Inflammatory macrophage treated with lipopolysaccharide for 1 hour (primary cell): Measurements from ENCODE around the gene UBE4B.

ENCODE experiments used
- DNase-seq, 2 donors: peaks; one replicate each; pipeline ENCODE4 v3.0.0-alpha.2; 2020 to 2022

The UBE4B gene

DNA sequence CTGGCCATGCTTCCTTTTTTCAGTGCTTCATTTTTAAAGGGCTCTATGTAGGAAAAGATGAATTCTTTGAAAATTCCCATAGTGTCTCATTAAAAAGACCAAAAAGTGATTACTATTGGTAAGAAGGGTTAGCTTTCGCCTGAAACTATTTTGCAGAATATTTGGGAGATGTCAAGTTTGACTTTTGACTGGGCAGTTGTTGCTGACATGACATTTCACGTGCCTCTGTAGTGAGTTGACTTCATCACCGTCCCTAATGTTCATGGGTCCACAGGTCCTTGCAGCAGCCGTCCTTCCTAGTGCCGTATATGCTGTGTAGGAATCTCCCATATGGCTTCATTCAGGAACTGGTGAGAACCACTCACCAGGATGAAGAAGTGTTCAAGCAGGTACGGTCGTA is 88.9 kb downstream of the UBE4B start:
- no peak for DNase-seq

DNA sequence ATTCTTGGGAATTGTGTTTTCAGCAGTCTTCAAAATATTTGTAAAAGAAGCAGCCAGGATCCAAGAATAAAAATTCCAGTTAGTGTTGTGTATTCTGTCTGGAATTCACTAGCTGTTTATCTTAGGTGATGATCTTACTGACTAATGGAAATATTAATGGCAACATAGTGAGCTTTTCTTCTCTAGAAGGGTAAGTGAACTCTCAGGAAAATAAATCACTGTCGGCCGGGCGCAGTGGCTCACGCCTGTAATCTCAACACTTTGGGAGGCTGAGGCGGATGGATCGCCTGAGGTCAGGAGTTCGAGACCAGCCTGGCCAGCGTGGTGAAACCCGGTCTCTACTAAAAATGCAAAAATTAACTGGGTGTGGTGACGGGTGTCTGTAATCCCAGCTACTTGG is 90.2 kb downstream of the UBE4B start:
- no peak for DNase-seq

DNA sequence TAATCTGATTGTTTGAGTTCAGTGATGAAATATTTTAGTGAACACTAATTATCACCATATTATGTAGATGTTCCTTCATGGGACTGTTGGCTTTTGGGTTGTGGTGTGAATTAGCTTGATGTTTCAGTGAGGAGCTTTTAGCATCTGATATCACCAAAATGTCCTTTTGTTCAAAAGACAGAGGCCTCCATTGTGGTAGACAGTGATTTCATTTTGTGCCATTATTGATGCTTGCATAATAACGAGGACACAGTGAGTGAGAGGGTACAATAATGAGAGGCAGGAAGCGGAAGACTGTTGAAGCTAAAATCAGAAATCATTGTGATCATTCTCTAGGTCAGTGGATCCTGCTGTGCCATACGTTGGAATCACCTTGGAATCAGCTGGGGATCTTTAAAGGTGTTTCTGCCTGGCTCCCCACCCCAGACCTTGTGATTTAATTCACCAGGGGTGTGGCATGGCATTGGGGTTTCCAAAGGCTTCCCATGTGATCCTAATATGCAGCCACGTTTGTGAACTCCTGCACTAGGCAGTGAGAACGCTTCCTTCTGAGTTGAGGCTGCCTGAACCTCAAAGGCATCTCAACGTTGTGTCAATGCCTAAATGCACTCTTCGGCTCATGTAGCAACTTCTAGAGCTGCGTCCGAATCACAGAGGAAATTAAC is 95.5 kb downstream of the UBE4B start:
- no peak for DNase-seq

DNA sequence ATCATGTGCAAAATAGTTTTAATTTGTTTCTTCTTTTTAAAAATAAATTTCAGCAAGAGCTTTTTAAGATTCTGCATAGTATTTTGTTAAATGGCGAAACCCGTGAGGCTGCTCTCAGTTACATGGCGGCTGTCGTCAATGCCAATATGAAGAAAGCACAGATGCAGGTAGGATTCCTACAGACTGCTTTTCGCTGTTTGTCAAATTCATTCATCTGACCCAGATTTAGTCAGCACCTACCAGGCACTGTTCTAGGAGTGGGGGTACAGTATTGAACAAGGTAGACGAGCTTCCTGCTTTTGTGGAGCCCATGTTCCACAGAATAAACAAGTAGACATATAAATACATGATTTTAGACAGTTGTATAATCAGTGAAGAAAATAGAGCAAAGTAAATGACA is 99.6 kb downstream of the UBE4B start:
- DNase-seq: no peak

DNA sequence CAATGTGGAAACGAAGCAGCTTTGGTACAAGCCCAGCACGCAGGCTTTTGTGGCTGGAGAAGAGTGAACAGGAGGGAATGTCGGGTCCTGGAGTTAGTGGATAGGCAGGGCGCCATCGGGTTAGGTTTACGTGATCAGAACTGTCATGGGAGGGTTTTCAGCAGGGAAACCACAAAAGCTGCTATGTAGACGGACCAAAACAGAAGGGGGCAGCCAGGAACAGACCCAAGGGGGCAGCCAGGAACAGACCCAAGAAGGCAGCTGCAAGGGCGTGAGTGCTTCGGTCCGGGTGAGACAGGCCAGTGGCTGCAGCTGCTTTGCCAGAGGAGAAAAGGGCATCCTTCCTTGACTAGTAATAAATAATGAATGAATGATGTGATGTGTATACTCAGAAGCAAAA is 100.1 kb downstream of the UBE4B start:
- no peak for DNase-seq

DNA sequence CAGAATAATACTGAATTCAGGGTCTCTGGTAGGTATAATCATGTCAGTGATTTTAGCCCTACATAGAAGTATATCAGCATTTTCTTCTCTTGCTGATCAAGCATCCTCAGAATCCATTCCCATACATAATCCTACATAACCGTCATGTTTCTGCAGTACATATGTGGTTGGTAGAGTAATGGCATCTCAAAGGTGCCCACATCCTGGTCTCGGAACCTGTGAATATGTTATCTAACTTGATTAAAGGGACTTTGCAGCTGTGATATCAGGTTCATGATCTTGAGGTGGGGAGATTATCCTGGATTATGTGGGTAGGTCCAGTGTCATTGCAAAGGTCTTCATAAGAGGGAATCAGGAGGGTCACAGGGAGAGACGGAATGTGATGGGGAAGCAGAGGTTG is 108.2 kb downstream of the UBE4B start:
- DNase-seq: no peak

DNA sequence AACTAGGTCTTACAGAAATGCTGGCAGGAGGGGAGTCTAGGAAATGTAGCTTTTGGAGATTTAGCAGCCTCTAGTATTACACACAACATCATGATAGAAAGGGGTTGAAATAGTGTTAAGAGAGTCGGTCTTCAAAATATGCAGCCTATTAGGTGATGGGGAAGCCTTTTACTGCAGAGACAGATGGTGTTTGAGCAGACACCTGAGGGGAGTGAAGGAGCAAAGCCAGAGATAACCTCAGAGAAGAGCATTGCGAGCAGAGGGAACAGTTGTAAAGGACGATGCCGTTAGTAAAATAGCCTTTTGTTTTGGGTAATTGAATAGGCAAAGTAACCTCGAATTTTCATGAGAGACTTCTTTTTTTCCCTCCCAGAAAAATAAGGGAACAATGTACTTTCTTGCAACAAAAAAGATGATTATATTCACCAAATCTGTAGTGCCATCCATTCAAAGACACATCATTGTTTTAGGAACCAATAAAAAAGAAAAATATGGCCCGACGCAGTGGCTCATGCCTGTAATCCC is 111.3 kb downstream of the UBE4B start:
- no peak for DNase-seq

DNA sequence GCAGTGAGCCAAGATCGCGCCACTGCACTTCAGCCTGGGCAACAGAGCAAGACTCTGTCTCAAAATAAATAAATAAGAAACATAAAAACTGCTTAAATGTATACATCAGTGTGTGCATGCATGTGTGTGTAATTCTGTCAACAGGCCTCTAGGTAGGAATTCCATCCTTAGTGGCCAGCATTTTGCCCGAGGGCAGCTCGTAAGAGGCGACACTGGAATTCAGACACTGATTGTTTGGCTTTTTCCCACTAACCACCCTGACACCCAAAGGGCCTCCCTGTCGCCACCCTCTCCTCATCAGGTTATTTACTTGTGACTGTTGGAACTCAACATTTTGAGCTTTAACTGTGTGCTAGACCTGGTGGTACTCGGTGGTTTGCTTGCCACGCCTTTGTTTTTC is 113.6 kb downstream of the UBE4B start:
- no peak for DNase-seq

DNA sequence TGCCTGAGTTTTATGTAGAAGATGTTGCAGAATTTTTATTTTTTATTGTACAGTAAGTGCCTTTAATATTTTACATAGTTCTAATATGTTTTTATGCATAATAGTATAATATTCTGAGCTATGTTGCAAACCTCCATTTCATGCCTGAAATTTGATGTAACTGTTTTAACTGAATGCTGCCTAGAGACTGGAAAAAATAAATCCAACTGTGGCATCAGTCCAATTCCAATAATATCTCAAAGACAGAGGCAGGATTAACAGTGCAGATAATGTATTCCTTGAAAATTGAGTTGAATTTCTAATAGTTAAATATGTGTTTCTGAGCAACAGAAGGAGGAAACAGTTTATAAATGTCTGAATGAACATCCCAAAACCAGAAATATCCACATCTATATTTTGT is 116.5 kb downstream of the UBE4B start:
- no peak for DNase-seq

DNA sequence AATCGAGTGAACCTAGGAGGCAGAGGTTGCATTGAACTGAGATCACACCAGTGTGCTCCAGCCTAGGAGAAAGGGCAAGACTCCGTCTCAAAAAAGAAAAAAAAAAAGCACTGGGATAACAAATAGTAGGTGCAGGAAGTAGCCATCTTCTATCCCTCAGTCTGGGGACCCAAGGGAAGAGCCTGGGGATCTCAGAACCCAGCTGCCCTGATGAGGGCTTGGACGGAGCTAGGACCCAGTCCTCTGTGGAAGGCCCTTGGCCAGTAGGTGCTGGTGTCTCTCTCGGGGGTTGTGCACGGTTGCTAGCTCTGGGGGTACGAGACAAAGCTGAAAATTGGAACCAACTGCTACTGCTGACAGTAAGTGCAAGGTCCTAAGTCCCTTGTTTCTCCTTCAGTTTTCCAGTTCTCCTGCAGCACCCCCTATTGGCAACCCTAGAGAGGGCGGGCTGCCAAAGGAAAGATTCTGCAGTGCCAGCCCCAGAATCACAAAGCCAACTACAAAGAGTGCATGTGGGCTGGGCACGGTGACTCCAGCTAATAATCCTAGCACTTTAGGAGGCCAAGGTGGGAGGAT is 120.0 kb downstream of the UBE4B start:
- peak; percentile 21 to 57 for DNase-seq

DNA sequence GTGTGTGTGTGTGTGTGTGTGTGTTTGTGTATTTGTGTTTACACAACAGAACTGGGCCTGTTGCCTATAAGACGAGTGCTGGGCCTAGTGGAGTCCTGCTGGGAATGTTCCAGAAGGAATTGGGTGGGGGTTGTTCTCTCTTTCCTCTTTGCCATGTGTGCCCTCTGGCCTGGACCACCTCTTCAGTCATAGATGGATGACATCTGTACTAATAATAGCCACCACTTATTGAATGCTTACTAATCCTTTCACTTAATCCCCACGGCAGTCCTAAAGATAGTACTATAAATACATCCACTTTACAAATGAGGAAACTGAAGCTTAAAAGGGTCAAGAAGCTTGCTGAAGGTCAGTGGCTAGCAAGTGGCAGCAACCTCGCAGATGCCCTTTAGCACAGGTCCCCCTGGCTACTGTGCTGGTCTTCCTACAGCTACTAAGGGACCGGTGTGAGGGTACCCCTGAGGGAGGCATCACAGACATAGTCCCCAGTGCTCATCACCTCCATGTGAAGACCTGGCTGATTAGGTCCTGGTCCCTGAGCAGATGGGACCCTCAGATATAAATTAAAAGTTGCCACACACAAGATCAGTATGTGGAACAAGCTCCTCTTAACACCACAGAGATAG is 122.4 kb downstream of the UBE4B start:
- peak in 1 of 2 donors; percentile 4 for DNase-seq

DNA sequence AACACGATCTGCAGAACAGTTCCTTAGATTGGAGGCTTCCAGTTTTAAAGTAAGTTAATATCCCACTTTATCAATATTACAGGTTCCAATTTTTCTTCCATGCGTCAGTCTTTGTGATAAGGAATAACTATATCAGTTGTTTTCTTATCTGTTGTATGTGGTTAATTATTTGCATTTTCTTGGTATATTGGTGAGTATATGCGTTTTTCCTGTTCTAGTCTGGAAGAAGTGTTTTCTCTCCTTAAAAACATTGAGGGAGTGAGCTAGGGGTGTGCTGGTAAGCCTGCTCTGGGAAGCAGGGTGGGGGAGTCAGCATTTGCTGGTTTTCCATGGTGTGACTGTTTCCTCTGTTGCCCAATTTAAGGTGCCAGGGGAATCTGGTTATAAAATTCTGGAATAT is 127.4 kb downstream of the UBE4B start:
- no peak for DNase-seq

DNA sequence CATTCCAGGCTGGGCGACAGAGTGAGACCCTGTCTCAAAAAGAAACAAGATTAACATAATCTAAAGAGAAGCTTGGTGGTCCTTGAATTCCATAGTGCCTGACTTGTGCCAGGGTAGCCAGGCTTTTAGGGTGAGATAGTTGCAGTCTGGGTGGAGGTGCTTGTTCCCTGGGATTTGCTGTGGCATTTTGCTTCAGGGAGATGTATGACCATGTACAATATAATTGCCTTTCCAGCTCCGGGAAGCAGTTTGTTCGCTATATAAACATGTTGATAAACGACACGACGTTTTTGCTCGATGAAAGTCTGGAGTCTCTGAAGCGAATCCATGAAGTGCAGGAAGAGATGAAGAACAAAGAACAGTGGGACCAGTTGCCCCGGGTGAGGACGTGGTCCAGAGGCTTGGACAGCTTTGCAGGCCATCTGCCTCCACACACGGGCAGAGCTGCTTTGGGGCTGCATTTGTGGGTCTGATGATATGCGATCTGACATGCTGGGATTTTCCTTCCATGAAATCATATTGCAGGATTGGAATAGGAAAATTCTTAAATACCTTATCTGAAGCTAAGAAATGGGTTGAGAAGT is 128.2 kb downstream of the UBE4B start:
- no peak for DNase-seq

DNA sequence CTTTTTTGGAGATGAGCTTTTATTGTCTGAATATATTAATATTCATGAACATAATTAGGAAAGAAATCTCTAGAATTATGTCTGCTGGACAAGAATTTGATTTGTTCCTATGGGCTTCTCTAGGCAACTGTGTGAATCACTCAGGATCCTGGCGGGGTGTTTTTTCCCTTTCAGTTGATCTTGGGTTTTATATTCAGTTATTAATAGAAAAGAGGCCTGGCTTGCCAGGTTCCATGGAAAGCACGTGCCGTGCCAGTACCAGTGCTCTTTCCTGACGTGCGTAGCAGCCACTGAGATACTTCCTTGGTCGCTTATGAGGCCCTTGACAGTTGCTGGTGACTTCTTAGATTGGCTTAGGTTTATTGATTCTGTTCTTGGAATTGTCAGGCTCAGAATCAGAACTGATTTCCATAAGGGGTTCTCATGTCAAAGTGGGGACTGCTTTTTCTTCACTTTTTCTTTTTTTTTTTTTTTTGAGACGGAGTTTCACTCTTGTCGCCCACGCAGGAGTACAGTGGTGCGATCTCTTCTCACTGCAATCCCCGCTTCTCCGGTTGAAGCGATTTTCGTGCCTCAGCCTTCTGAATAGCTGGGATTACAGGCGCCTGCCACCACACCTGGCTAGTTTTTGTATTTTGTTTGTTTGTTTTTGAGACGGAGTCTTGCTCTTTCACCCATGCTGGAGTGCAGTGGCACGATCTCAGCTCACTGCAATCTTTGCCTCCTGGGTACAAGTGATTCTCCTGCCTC is 129.0 kb downstream of the UBE4B start:
- DNase-seq: no peak

DNA sequence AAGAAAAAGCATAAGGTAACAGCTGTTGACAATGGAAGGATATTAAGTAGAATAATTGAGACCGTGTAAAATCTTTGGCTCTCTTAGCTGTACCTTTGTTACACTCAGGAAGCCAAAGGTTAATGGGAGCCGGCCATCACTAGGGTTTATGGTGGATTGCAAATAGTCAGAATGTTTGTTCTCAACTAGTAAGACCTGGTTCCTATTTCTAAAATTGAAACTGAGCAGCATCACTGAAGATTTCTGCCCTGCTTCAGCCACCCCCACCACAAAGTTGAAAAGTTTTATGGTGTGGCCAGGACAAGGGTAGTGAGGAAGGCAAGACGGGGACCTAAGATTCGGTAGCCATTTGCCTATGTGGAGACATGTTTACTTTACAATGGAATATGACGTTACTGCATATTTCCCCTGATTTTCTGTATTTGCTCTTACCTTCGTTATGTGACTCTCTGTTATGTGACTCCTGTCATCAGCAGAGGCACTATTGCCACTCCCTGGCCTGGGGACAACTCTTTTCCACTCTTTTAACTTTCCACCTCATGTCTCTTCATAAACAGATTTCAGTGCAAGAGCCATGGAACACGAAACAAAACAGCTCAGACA is 136.3 kb downstream of the UBE4B start:
- no peak for DNase-seq

DNA sequence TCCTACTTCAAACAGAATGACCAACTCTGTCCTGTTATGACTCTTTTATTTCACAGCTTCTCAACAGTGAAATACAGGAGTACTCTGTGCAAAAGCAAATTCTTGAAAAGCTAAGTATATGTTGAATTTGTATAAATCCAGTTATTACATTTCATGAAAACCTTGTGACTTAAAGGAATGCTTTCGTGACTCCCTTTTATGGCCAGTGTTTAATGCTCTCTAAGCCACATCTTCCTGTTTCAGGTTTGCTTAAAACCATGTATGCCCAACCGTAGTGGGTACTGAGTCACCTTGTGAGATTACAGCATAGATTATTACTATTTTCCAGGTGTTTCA is 137.4 kb downstream of the UBE4B start:
- DNase-seq: no peak

DNA sequence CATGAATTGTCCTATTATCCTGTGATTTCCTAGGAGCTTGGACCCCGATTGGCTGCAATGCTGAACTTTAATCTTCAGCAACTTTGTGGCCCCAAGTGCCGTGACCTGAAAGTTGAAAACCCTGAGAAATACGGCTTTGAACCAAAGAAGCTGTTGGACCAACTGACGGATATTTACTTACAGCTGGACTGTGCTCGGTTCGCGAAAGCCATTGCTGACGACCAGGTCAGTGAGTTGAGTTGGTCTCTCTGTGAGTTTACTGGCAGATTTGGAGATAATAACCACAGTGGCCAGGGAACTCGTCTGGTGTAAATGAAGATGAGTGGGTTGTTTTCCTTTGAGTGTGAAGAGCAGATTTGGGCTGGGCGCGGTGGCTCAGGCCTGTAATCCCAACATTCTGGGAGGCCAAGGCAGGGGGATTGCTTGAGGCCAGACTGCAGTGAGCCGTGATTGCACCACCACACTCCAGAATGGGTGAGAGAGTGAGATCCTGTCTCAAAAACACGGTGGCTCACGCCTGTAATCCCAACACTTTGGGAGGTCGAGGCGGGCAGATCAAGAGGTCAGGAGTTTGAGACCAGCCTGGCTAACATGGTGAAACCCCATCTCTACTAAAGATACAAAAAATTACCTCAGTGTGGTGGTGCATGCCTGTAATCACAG is 138.5 kb downstream of the UBE4B start:
- DNase-seq: no peak

DNA sequence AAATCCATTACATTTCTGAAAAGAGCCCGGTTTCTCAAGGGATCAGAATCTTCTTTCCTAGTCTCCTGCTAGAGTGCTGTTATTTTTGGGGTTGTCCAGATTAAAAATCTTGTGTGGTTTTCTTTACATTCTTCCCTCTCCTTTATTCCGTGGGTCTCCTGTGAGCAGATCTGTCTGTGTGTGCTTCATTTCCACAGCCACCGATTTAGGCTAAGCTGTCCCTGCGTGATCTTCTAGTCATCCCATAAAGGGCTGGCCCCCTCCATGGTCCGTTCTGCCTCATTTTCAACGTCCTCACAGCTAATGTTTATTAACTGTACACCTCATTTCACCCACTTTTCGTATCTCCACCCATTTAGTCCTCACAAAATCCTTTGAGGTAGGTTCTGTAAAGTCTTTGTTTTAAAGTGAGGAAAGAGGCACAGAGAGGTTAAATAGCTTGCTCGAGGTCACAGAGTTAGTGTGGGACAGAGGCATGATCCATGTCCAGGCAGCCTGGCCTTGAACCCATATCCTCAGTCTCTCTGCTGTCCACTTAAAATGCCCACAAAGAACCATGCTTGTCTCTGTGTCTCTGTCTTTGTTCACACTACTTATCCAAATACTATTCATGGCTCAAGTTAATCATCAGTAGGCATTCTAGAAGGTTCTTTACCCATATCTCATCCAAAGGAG is 139.4 kb downstream of the UBE4B start:
- DNase-seq: no peak

DNA sequence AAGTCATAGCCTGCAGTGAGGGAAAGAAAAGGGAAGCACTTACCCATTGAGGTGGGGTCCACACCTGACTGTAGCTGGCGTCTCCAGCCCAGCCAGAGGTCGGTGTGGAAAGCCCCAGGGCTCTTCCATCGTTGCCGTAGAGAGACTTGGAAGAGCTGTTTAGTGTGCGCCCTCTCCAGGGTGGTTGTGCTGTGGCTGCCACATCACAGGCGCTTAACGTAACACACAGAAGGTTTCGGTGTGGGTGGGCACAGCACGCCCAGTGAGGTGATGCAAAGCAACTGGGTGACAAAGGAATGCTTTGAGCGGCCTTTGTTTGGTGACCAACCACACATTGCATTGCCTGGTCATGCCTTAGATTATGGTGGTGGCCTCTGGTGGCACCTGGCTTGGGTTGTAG is 140.8 kb downstream of the UBE4B start:
- no peak for DNase-seq

DNA sequence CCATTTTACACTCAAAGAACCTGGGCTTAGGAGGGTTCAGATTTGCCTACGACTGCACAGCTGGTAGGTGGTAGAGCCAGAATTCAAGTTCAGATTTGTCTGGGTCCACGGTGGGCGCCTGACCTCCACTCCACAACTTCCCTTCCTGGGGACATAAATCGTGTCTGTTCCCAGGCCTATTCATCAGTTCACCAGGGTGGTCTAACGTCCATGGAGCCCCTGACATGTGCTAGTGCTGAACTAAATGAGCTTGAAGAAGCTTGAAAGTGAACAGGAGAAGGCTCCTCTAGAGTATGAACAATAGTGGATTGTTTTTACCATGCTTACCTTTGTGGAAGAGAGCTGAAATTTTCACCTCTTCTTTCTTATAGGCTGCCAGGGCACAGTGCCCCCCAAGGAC is 145.1 kb downstream of the UBE4B start:
- DNase-seq: no peak

DNA sequence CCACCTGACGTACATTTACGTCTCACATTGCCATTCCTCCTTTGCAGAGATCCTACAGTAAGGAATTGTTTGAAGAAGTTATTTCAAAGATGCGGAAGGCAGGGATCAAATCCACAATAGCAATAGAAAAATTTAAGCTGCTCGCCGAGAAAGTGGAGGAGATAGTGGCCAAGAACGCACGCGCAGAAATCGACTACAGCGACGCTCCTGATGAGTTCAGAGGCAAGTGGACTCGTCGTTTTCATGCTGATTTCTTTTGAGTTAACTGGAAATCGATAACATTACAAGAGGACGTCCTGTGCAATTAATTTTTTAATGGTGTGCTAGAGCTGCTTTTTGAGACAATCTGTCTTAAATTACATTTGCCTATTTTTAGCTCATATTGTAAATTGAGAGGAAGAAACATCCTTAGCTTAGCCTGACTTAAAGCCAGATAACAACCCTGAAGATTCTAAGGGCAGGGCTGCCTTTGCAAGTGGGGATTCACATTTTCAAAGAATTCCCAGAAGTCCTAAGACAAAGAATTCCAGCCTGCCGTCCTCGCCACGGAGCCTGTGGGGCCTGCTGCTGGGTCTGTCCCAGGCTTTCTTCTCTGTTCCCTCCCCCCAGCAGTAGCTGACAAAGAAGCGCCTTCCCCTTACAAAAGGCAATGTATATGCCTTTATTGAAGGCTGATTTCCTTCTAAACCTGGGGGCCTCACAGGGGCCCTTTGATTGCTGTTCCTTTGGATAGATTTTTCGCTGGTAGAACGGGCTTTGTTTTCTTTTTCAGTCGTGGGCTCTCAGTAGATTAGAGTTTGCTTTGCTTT is 146.0 kb downstream of the UBE4B start:
- no peak for DNase-seq
